HCT116 (cell line): ENCODE data around the gene HDGFL3. TPM values are rescaled to one million over a fixed set of nuclear protein-coding genes. Genes with fewer than 3 reads are reported as not detected.

Experiments used
- ATAC-seq: fragments of 200-7000 bp; cut with Tn5 transposase; 2 replicates; pipeline ENCODE4 v1.9.1; 2020; ENCODE audit warnings: mild to moderate bottlenecking, moderate library complexity
- BruUV-seq: library from RNA; stranded (reverse); fragments of 400-500 nt; replicated peaks from 2 replicates; lab custom pipeline; 2021; lab: Mats Ljungman, UMichigan
- CTCF ChIA-PET: fragments of 300-600 bp; sonication (Branson Sonifier 250); formaldehyde crosslinking; loops from one replicate; lab custom pipeline; 2021; ENCODE audit warnings: antibody characterized with exemption; lab: Charles Lee
- POLR2A ChIA-PET: fragments of 300-600, 350-600 bp; sonication (Branson Sonifier 250); formaldehyde crosslinking; loops from one replicate; lab custom pipeline; 2021; ENCODE audit warnings: antibody characterized with exemption; lab: Charles Lee
- RAD21 ChIA-PET, 2 experiments: fragments of 300-600 bp; sonication (Branson Sonifier 250); formaldehyde crosslinking; loops; one replicate each; lab custom pipeline; 2023; ENCODE audit warnings: low total read pairs in 2 of 2; ENCODE audit not compliant: uncharacterized antibody in 2 of 2, unreplicated experiment in 2 of 2, low non-redundant PET in 1 of 2; lab: Charles Lee
- DNase-seq: peaks from one replicate; pipeline ENCODE4 v3.0.0-alpha.2; 2010; ENCODE audit warnings: low read depth, low spot score
- H2AFZ ChIP-seq: fragments of 200-600 bp; shearing (Covaris generic), sonication (generic); 2 replicates; pipeline ENCODE4 v1.6.1; 2017; ENCODE audit warnings: low read depth, mixed run types, mixed read lengths, antibody characterized with exemption, low read length; ENCODE audit not compliant: poor library complexity, severe bottlenecking
- H3K27ac ChIP-seq: 2 replicates; pipeline ENCODE4 v1.5.1; 2012; ENCODE audit warnings: low read depth, low read length
- H3K27me3 ChIP-seq: fragments of 200-600 bp; sonication (generic); 2 replicates; pipeline ENCODE4 v1.6.1; 2016; ENCODE audit warnings: mixed run types, low read length, mixed read lengths; ENCODE audit not compliant: insufficient read depth
- H3K36me3 ChIP-seq, 2 experiments: fragments of 200-500 bp in 1 of 2; fragments of 200-600 bp in 1 of 2; sonication (Bioruptor generic) in 1 of 2; sonication (generic) in 1 of 2; 2 replicates each; pipeline versions ENCODE4 v1.5.1 to v1.6.1; 2014 to 2016; ENCODE audit warnings: low read length in 2 of 2, inconsistent platforms in 1 of 2, mixed read lengths in 1 of 2, mixed run types in 1 of 2; ENCODE audit not compliant: insufficient read depth in 2 of 2, control insufficient read depth in 1 of 2
- H3K4me1 ChIP-seq, 2 experiments: fragments of 200-600 bp in 1 of 2; sonication (generic) in 1 of 2; 2 replicates each; pipeline versions ENCODE4 v1.5.1 to v1.6.1; 2012 to 2017; ENCODE audit warnings: low read length in 2 of 2, inconsistent platforms in 1 of 2, mild to moderate bottlenecking in 1 of 2, mixed read lengths in 1 of 2, mixed run types in 1 of 2, moderate library complexity in 1 of 2; ENCODE audit not compliant: insufficient read depth in 2 of 2, control insufficient read depth in 1 of 2
- H3K4me2 ChIP-seq: fragments of 200-600 bp; sonication (generic); 2 replicates; pipeline ENCODE4 v1.6.1; 2017; ENCODE audit warnings: mixed run types, low read length, mixed read lengths
- H3K4me3 ChIP-seq, 2 experiments: fragments of 200-600 bp in 1 of 2; sonication (generic) in 1 of 2; replicated peaks in 1 of 2; 2 replicates each; pipeline ENCODE4 v1.5.1; 2011 to 2016; ENCODE audit warnings: low read length in 2 of 2, control low read depth in 1 of 2, low read depth in 1 of 2, mild to moderate bottlenecking in 1 of 2, mixed read lengths in 1 of 2, mixed run types in 1 of 2
- H3K79me2 ChIP-seq: fragments of 200-600 bp; sonication (generic); 2 replicates; pipeline ENCODE4 v1.6.1; 2017; ENCODE audit warnings: mild to moderate bottlenecking, mixed run types, low read length, moderate library complexity, mixed read lengths; ENCODE audit not compliant: insufficient read depth
- H3K9ac ChIP-seq: fragments of 200-600 bp; sonication (generic); 2 replicates; pipeline ENCODE4 v1.6.1; 2016; ENCODE audit warnings: low read length, mixed read lengths
- H3K9me2 ChIP-seq: fragments of 200-600 bp; sonication (generic), shearing (Covaris generic); 2 replicates; pipeline ENCODE4 v1.6.1; 2017; ENCODE audit warnings: mixed run types, mild to moderate bottlenecking, moderate library complexity; ENCODE audit not compliant: insufficient read depth
- H3K9me3 ChIP-seq, 2 experiments: fragments of 200-500 bp in 1 of 2; fragments of 200-600 bp in 1 of 2; sonication (Bioruptor generic) in 1 of 2; sonication (generic) in 1 of 2; 2 replicates each; pipeline ENCODE4 v1.6.1; 2014 to 2017; ENCODE audit warnings: low read length in 2 of 2, mixed read lengths in 2 of 2, inconsistent platforms in 1 of 2, low read depth in 1 of 2, mild to moderate bottlenecking in 1 of 2, mixed run types in 1 of 2, moderate library complexity in 1 of 2; ENCODE audit not compliant: control insufficient read depth in 1 of 2, insufficient read depth in 1 of 2
- H4K20me1 ChIP-seq: fragments of 200-600 bp; sonication (generic), shearing (Covaris generic); 2 replicates; pipeline ENCODE4 v1.6.1; 2017; ENCODE audit warnings: mixed run types, mild to moderate bottlenecking, moderate library complexity; ENCODE audit not compliant: insufficient read depth
- CBX3 ChIP-seq: IDR thresholded peaks from 2 replicates; pipeline ENCODE4 v1.6.1; 2012; ENCODE audit warnings: low read depth
- CEBPB ChIP-seq: IDR thresholded peaks from 2 replicates; pipeline ENCODE4 v1.6.1; 2012; ENCODE audit warnings: low read depth
- EZH2 ChIP-seq: fragments of 200-600 bp; sonication (generic); IDR thresholded peaks from 2 replicates; pipeline ENCODE4 v1.6.1; 2017; ENCODE audit warnings: antibody characterized with exemption, mixed run types
- EZH2phosphoT487 ChIP-seq: fragments of 200-600 bp; IDR thresholded peaks from 2 replicates; pipeline ENCODE4 v1.6.1; 2018; ENCODE audit warnings: antibody characterized with exemption, borderline replicate concordance
- FOSL1 ChIP-seq: IDR thresholded peaks from 2 replicates; pipeline ENCODE4 v1.6.1; 2012; ENCODE audit warnings: low read depth
- JUND ChIP-seq: IDR thresholded peaks from 2 replicates; pipeline ENCODE4 v1.6.1; 2012
- POLR2A ChIP-seq: IDR thresholded peaks from 2 replicates; pipeline ENCODE4 v1.7.0; 2011; ENCODE audit warnings: borderline replicate concordance; ENCODE audit not compliant: insufficient read depth, insufficient read length; ENCODE audit errors: extremely low read depth
- REST ChIP-seq: IDR thresholded peaks from 2 replicates; pipeline ENCODE4 v1.6.1; 2012; ENCODE audit warnings: low read depth
- SIN3A ChIP-seq: IDR thresholded peaks from 2 replicates; pipeline ENCODE4 v1.6.1; 2012; ENCODE audit warnings: low read depth
- SP1 ChIP-seq: IDR thresholded peaks from 2 replicates; pipeline ENCODE4 v1.6.1; 2012; ENCODE audit warnings: low read depth
- ZBTB33 ChIP-seq: IDR thresholded peaks from 2 replicates; pipeline ENCODE4 v1.6.1; 2011; ENCODE audit warnings: mild to moderate bottlenecking, low read length, moderate library complexity; ENCODE audit not compliant: insufficient replicate concordance; ENCODE audit errors: extremely low read depth
- ZNF274 ChIP-seq: fragments of 200-500 bp; sonication (Bioruptor generic); IDR thresholded peaks from 2 replicates; pipeline ENCODE4 v1.6.1; 2014; ENCODE audit warnings: mild to moderate bottlenecking, low read depth, low read length, inconsistent platforms
- intact Hi-C: fragments of 100-400 bp; cut with micrococcal nuclease; formaldehyde crosslinking; loops from 2 replicates; pipeline ENCODE4 v1.10.0; 2022
- total RNA-seq: library from RNA; stranded (reverse); gene quantifications from one replicate; pipeline ENCODE4 v1.2.1, GENCODE V29; 2021; ENCODE audit not compliant: unreplicated experiment

HDGFL3 gene
- total RNA-seq, 1 experiment from 2014 or later: 0.64 TPM

- Histone ChIP-seq H3K4me1 (no peaks in the 10 kb centered on the region), H3K4me2 (no peak overlapping the region), H3K79me2 (no peaks in the 10 kb centered on the region), H3K27ac (no peak overlapping the region), H3K27me3 (no peaks in the 10 kb centered on the region; the same call in 1 of the 2 replicates), H3K9me2 (no peaks in the 10 kb centered on the region), H3K9me3 (no peaks in the 10 kb centered on the region), H3K9ac (no peak overlapping the region), H3K36me3 (no peaks in the 10 kb centered on the region), H2AFZ (no peak overlapping the region), H4K20me1 (no peaks in the 10 kb centered on the region), H3K4me3 (no peak overlapping the region)
- POLR2A ChIA-PET: no interaction called here
- BruUV-seq: no TSS peak
- RAD21 ChIA-PET: no interaction called here
- TF ChIP-seq EZH2phosphoT487 (no peak), REST (no peak), JUND (no peak), CBX3 (no peak), CEBPB (no peak), ZBTB33 (no peak), POLR2A (no peak), ZNF274 (no peak), EZH2 (no peak), SIN3A (no peak), FOSL1 (no peak), SP1 (no peak)
- DNase-seq (no peak), ATAC-seq (no peak)
- CTCF ChIA-PET: no interaction called here
- intact Hi-C loops: no loop called here
Measured at GRCh38 chr15:83115410-83115809, 92.2 kb downstream of the HDGFL3 start.
